ENCODE results near the gene ARID5B.
"Not testable (repeated sequence)": the region's sequence is repeated elsewhere in the genome, so short reads cannot be mapped to it uniquely, and the experiment has no call there.

Gene ARID5B

GRCh38 chr10:61971003-61971325 lies 69.5 kb downstream of the ARID5B start:
- peak; percentile 58 for DNase-seq

GRCh38 chr10:61973169-61973568 lies 71.7 kb downstream of the ARID5B start:
- DNase-seq: peak; percentile 42

GRCh38 chr10:61973906-61974305 lies 72.4 kb downstream of the ARID5B start:
- peak; percentile 40 for DNase-seq

- DNase-seq: peak; percentile 84
Observed at GRCh38 chr10:61974601-61975390, 73.3 kb downstream of the ARID5B start.

GRCh38 chr10:61975391-61975932 lies 74.0 kb downstream of the ARID5B start:
- peak; percentile 79 for DNase-seq

- not testable (repeated sequence) for DNase-seq
Observed at GRCh38 chr10:61976951-61977721, 75.6 kb downstream of the ARID5B start.

GRCh38 chr10:61978965-61979364 lies 77.5 kb downstream of the ARID5B start:
- no peak for DNase-seq

GRCh38 chr10:61981460-61981859 lies 80.0 kb downstream of the ARID5B start:
- no peak for DNase-seq

GRCh38 chr10:61983255-61983654 lies 81.8 kb downstream of the ARID5B start:
- DNase-seq: no peak

- DNase-seq: no peak
Observed at GRCh38 chr10:61984803-61985418, 83.4 kb downstream of the ARID5B start.

- no peak for DNase-seq
Observed at GRCh38 chr10:61985715-61986114, 84.2 kb downstream of the ARID5B start.

GRCh38 chr10:61986382-61986781 lies 84.9 kb downstream of the ARID5B start:
- DNase-seq: no peak

GRCh38 chr10:61986788-61987492 lies 85.4 kb downstream of the ARID5B start:
- no peak for DNase-seq

- no peak for DNase-seq
Observed at GRCh38 chr10:61987537-61987936, 86.0 kb downstream of the ARID5B start.

- DNase-seq: no peak
Observed at GRCh38 chr10:61987951-61988379, 86.5 kb downstream of the ARID5B start.

- peak; percentile 62 for DNase-seq
Observed at GRCh38 chr10:61989995-61990760, 88.7 kb downstream of the ARID5B start.

- peak; percentile 72 for DNase-seq
Observed at GRCh38 chr10:61990761-61991135, 89.2 kb downstream of the ARID5B start.

GRCh38 chr10:61991166-61991565 lies 89.7 kb downstream of the ARID5B start:
- no peak for DNase-seq

- DNase-seq: peak; percentile 21
Observed at GRCh38 chr10:61992059-61992460, 90.6 kb downstream of the ARID5B start.

GRCh38 chr10:61992671-61993668 lies 91.5 kb downstream of the ARID5B start:
- peak; percentile 89 for DNase-seq

All from fibroblast of skin of right quadriceps (primary cell).